Natural killer cell (primary cell): ENCODE results near the gene GPBP1L1. TPM values are rescaled to one million over a fixed set of nuclear protein-coding genes. Genes with fewer than 3 reads are reported as not detected.

Source experiments
- ATAC-seq, 3 donors: fragments of 150-1000 bp in 2 of 3; fragments of 200-7000 bp in 1 of 3; cut with Tn5 transposase; 1 replicate in 1 of 3; 2 replicates in 2 of 3; pipeline ENCODE4 v1.10.0; 2021; ENCODE audit warnings: mild to moderate bottlenecking in 2 of 3, moderate library complexity in 2 of 3
- DNase-seq, 2 donors: peaks; one replicate each; pipeline versions ENCODE4 v3.0.0 to v3.0.0-alpha.2; 2013 to 2021; ENCODE audit warnings: mixed read lengths in 1 of 2
- H3K27ac ChIP-seq: one replicate; pipeline ENCODE4 v1.5.1; 2013; ENCODE audit warnings: mild to moderate bottlenecking, low read length
- H3K27me3 ChIP-seq: one replicate; pipeline ENCODE4 v1.6.1; 2013; ENCODE audit warnings: low read length; ENCODE audit not compliant: control insufficient read depth, insufficient read depth
- H3K36me3 ChIP-seq: one replicate; pipeline ENCODE4 v1.6.1; 2013; ENCODE audit warnings: low read length; ENCODE audit not compliant: control insufficient read depth, insufficient read depth
- H3K4me1 ChIP-seq: one replicate; pipeline ENCODE4 v1.6.1; 2013; ENCODE audit warnings: low read length; ENCODE audit not compliant: control insufficient read depth, insufficient read depth
- H3K4me3 ChIP-seq: one replicate; pipeline ENCODE4 v1.5.1; 2013; ENCODE audit warnings: low read length
- H3K9me3 ChIP-seq: one replicate; pipeline ENCODE4 v1.6.1; 2013; ENCODE audit warnings: low read length; ENCODE audit not compliant: control insufficient read depth, insufficient read depth
- H3K27ac Mint-ChIP-seq, 2 donors: one replicate each; pipeline ENCODE4 v1.8.0; 2022; ENCODE audit warnings: mild to moderate bottlenecking in 2 of 2, mixed read lengths in 2 of 2, moderate library complexity in 1 of 2
- H3K27me3 Mint-ChIP-seq, 2 donors: one replicate each; pipeline ENCODE4 v1.8.0; 2022; ENCODE audit warnings: low read depth in 2 of 2, mixed read lengths in 2 of 2
- H3K36me3 Mint-ChIP-seq: one replicate; pipeline ENCODE4 v1.8.0; 2022; ENCODE audit warnings: mixed read lengths
- H3K4me1 Mint-ChIP-seq, 2 donors: one replicate each; pipeline ENCODE4 v1.8.0; 2022; ENCODE audit warnings: mixed read lengths in 2 of 2
- H3K4me3 Mint-ChIP-seq: one replicate; pipeline ENCODE4 v1.8.0; 2022; ENCODE audit warnings: mild to moderate bottlenecking, moderate library complexity, mixed read lengths
- H3K9me3 Mint-ChIP-seq, 2 donors: one replicate each; pipeline ENCODE4 v1.8.0; 2022; ENCODE audit warnings: mixed read lengths in 2 of 2
- WGBS: methylation state at CpG from one replicate; pipeline ENCODE4 v1.1.7; 2013; ENCODE audit warnings: missing lambda C conversion rate; ENCODE audit not compliant: insufficient coverage; 5-methylcytosine and 5-hydroxymethylcytosine counted together
- intact Hi-C: fragments of 100-400 bp; cut with micrococcal nuclease; formaldehyde crosslinking; loops from one replicate; pipeline ENCODE4 v1.14.2; 2022
- total RNA-seq, 4 donors: library from RNA; stranded (reverse); fragments of 120-200 nt in 1 of 4; gene quantifications; one replicate each; pipeline versions ENCODE4 v1.2.3 to v1.2.4, GENCODE V29; 2013 to 2022
- TF ChIP-seq, protein P1 (sequence below): fragments of 200-600 bp; IDR thresholded peaks from one replicate; pipeline ENCODE4 v1.8.0; 2022; ENCODE audit warnings: antibody characterized with exemption

Gene GPBP1L1
- total RNA-seq, 3 donors from 2014 or later (not counting 1 experiment from before 2014, with no cell fraction given) = 144 to 176 (median 153) TPM

DNA sequence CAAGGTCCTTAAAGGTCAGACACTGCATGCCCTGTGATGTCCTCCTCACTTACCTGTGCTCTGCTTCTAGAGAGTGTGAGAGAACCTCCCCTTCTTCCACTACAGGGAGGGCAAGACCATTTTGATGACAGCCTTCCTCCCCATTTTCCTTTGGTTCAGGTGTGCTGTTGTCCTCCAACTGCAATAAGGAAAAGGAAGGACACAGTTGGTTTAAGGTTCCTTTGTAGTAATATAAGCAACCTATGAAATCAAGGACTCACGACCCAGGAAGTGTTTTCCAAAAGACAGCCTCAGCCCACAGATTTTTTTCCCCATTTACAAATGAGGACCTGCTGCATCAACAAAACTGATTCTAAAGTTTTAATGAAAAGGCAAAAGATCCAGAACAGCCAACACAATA is 55.9 kb downstream of the GPBP1L1 start:
- peak overlapping the region; percentile 23 to 45 for H3K27ac Mint-ChIP-seq

DNA sequence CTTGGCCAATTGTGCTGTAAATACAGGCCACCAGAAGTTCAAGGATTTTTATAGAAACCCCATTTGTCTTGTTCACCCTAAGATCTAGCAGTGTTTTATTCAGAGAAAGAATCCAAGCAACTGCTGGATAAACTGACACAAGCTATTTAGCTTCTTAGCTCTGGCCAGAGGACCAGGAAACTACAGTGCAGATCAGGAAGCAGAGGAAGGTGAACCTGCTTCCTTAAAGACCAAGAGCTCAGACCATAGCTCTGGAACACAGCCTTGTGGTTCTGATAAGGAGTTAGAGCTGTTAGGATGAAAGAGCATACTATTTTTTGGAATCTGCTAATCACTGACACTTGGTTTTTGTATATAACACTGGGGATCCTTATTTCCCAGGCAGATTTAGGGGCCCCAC is 57.3 kb downstream of the GPBP1L1 start:
- Mint-ChIP-seq H3K4me3 (no peak overlapping the region), H3K4me1 (no peaks in the 10 kb centered on the region)
- intact Hi-C loops = no loop called here

More for the DNA sequence above, 55.9 kb downstream of the GPBP1L1 start:
- H3K36me3 ChIP-seq = peaks cover 79% of the 10 kb centered on the region
- no peak for DNase-seq
- intact Hi-C loops = no loop called here
- no peaks in the 10 kb centered on the region for H3K27me3 ChIP-seq
- Mint-ChIP-seq H3K9me3 (no peaks in the 10 kb centered on the region), H3K27me3 (no peaks in the 10 kb centered on the region), H3K4me1 (no peaks in the 10 kb centered on the region), H3K36me3 (peaks cover 11% of the 10 kb centered on the region), H3K4me3 (no peak overlapping the region)
- no peak overlapping the region for H3K27ac ChIP-seq
- H3K4me3 ChIP-seq = no peak overlapping the region
- WGBS = 79% methylated on average over 1 of the region's 1 CpG
- H3K9me3 ChIP-seq = no peaks in the 10 kb centered on the region
- ATAC-seq = no peak
- TF ChIP-seq, protein P1, sequence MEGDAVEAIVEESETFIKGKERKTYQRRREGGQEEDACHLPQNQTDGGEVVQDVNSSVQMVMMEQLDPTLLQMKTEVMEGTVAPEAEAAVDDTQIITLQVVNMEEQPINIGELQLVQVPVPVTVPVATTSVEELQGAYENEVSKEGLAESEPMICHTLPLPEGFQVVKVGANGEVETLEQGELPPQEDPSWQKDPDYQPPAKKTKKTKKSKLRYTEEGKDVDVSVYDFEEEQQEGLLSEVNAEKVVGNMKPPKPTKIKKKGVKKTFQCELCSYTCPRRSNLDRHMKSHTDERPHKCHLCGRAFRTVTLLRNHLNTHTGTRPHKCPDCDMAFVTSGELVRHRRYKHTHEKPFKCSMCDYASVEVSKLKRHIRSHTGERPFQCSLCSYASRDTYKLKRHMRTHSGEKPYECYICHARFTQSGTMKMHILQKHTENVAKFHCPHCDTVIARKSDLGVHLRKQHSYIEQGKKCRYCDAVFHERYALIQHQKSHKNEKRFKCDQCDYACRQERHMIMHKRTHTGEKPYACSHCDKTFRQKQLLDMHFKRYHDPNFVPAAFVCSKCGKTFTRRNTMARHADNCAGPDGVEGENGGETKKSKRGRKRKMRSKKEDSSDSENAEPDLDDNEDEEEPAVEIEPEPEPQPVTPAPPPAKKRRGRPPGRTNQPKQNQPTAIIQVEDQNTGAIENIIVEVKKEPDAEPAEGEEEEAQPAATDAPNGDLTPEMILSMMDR = no peak
- H3K4me1 ChIP-seq = no peaks in the 10 kb centered on the region

DNA sequence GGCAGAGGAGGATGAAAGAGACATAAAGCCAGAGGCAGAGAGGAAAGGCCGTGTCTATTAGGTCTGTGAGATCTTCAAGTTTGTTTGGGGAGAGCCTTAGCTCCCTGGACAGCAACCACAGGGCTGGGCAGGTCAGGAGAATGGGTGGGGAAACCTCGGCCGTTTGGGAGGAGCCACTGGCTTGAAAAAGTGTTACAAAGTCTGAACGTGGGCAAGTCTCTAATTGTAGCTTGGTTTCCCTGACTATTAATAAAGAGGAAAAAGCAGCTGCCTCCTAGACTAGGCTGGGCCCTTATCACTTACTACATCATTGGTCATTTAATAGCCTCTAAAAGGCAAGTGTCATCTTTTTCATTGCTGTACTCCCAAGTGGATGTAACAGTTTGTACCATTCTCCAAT is 62.4 kb downstream of the GPBP1L1 start, which contains the start of gene CCDC17:
Gene CCDC17 (minus strand): TSS at position 83 of the 400 bp plus-strand sequence. CDS start 145 bp downstream, outside the sequence.
- Mint-ChIP-seq H3K27ac (peak within 1 kb of the TSS; percentile 57 to 75), H3K4me3 (no peak within 1 kb of the TSS), H3K27me3 (no peaks in the 10 kb centered on the region), H3K4me1 (peaks cover 0 to 11% of the 10 kb centered on the region in 2 donors), H3K9me3 (no peaks in the 10 kb centered on the region), H3K36me3 (no peaks in the 10 kb centered on the region)
- DNase-seq = no peak
- no peaks in the 10 kb centered on the region for H3K27me3 ChIP-seq
- no peak within 1 kb of the TSS for H3K27ac ChIP-seq
- no peak for ATAC-seq
- no peaks in the 10 kb centered on the region for H3K9me3 ChIP-seq
- 50% methylated on average over 4 of the region's 4 CpGs for WGBS
- H3K4me3 ChIP-seq = no peak within 1 kb of the TSS
- H3K4me1 ChIP-seq = no peaks in the 10 kb centered on the region
- TF ChIP-seq, protein P1 = no peak
- intact Hi-C loops = no loop called here
- peaks cover 32% of the 10 kb centered on the region for H3K36me3 ChIP-seq

More for the DNA sequence above, 57.3 kb downstream of the GPBP1L1 start:
- ATAC-seq (no peak), DNase-seq (no peak)
- Mint-ChIP-seq H3K9me3 (no peaks in the 10 kb centered on the region), H3K36me3 (peaks cover 11% of the 10 kb centered on the region), H3K27ac (no peak overlapping the region), H3K27me3 (no peaks in the 10 kb centered on the region)
- TF ChIP-seq, protein P1 = no peak
- H3K36me3 ChIP-seq = peaks cover 72% of the 10 kb centered on the region
- H3K27ac ChIP-seq = no peak overlapping the region
- H3K4me3 ChIP-seq = no peak overlapping the region
- no peaks in the 10 kb centered on the region for H3K4me1 ChIP-seq
- no peaks in the 10 kb centered on the region for H3K27me3 ChIP-seq
- no peaks in the 10 kb centered on the region for H3K9me3 ChIP-seq
